ENCODE measurements around the gene METTL25.

The METTL25 gene

GRCh38 chr12:82407481-82407880, 49.2 kb downstream of the METTL25 start:
- DNase-seq (ENCODE audit: low read depth), result no peak

- DNase-seq (ENCODE audit: low read depth), result no peak
These were observed 50.5 kb downstream of the METTL25 start for GRCh38 chr12:82408844-82409243.

GRCh38 chr12:82411546-82412230, 53.4 kb downstream of the METTL25 start:
- DNase-seq (ENCODE audit: low read depth), result no peak

- DNase-seq (ENCODE audit: low read depth), result no peak
These were observed 53.9 kb downstream of the METTL25 start for GRCh38 chr12:82412246-82412645.

GRCh38 chr12:82414044-82414443, 55.7 kb downstream of the METTL25 start:
- DNase-seq (ENCODE audit: low read depth), result no peak

- DNase-seq (ENCODE audit: low read depth), result no peak
These were observed 56.6 kb downstream of the METTL25 start for GRCh38 chr12:82414926-82415325.

GRCh38 chr12:82415402-82415801, 57.1 kb downstream of the METTL25 start:
- DNase-seq (ENCODE audit: low read depth), result no peak

- no peak for DNase-seq (ENCODE audit: low read depth)
These were observed 66.9 kb downstream of the METTL25 start for GRCh38 chr12:82425241-82425640.

GRCh38 chr12:82426081-82426480, 67.8 kb downstream of the METTL25 start:
- DNase-seq (ENCODE audit: low read depth), result no peak

- no peak for DNase-seq (ENCODE audit: low read depth)
These were observed 68.3 kb downstream of the METTL25 start for GRCh38 chr12:82426586-82426985.

GRCh38 chr12:82430541-82431145, 72.3 kb downstream of the METTL25 start:
- no peak for DNase-seq (ENCODE audit: low read depth)

GRCh38 chr12:82434392-82434911, 76.1 kb downstream of the METTL25 start:
- DNase-seq (ENCODE audit: low read depth), result no peak

- no peak for DNase-seq (ENCODE audit: low read depth)
These were observed 78.0 kb downstream of the METTL25 start for GRCh38 chr12:82436354-82436753.

- DNase-seq (ENCODE audit: low read depth), result no peak
These were observed 79.4 kb downstream of the METTL25 start for GRCh38 chr12:82437744-82438143.

GRCh38 chr12:82438356-82438755, 80.0 kb downstream of the METTL25 start:
- DNase-seq (ENCODE audit: low read depth), result no peak

GRCh38 chr12:82440885-82441284, 82.6 kb downstream of the METTL25 start:
- no peak for DNase-seq (ENCODE audit: low read depth)

GRCh38 chr12:82448911-82449578, 90.7 kb downstream of the METTL25 start:
- no peak for DNase-seq (ENCODE audit: low read depth)

- DNase-seq (ENCODE audit: low read depth), result no peak
These were observed 98.3 kb downstream of the METTL25 start for GRCh38 chr12:82456633-82457032.

GRCh38 chr12:82458101-82458500, 99.8 kb downstream of the METTL25 start:
- DNase-seq (ENCODE audit: low read depth), result no peak

GRCh38 chr12:82461393-82461792, 103.1 kb downstream of the METTL25 start:
- no peak for DNase-seq (ENCODE audit: low read depth)

- DNase-seq (ENCODE audit: low read depth), result no peak
These were observed 103.5 kb downstream of the METTL25 start for GRCh38 chr12:82461836-82462235.

GRCh38 chr12:82468563-82468962, 110.2 kb downstream of the METTL25 start:
- DNase-seq (ENCODE audit: low read depth), result no peak

GRCh38 chr12:82470906-82471512, 112.7 kb downstream of the METTL25 start:
- no peak for DNase-seq (ENCODE audit: low read depth)
